ENCODE results near the gene TRIM65. TPM values are rescaled to one million over a fixed set of nuclear protein-coding genes. Genes with fewer than 3 reads are reported as not detected.

The TRIM65 gene
- total and polyA plus RNA-seq, 2 experiments from 2014 or later = 13.8 to 54.0 TPM

DNA sequence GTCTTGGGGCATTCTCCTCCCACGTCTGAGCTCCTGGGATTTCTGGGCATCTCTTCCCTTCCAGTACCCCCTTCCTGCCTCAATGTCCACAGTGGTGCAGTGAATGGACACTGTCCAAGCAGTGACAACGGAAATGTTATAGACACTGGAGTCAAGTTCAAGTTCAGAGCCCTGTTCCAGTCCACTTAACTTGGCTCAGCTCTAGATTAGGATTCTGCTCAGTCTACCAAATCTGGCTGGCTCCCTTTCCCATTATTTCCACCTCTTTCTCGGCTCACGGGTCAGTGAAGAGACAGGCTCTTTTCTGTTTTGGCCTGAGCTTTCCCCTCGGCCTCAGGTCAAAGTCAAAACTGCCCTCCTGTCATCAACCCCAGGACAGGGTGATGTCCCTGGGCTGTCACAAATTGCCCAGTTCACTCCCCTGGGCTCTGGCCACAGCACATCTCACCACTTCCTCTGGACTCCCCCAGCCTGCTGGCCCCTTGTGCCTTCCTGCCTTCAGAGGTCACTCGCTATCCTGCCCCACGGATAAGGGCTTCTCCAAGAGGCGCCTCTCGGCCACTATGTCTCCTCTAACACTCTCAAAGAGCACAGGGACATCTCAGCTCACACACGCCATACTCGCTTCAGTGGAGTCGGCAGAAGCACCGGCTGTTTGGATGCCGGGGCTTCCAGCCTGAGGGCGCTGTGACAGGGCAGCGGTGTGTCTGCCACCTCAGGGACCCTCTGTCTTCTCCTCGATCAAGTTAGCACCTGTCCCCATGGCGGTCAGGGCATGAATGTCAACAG, 25.6 kb upstream of the TRIM65 start:
- Mint-ChIP-seq H3K9me3 (no peaks in the 10 kb centered on the region), H3K36me3 (ENCODE audit: low read depth) (peaks cover 7% of the 10 kb centered on the region), H3K27me3 (ENCODE audit: insufficient read depth, low read depth, poor library complexity) (peaks cover 11% of the 10 kb centered on the region), H3K27ac (no peak overlapping the region), H3K4me3 (no peak overlapping the region), H3K4me1 (no peaks in the 10 kb centered on the region)
- Histone ChIP-seq H3F3A (replicated peaks; ENCODE audit: low read depth) (no peaks in the 10 kb centered on the region), H3K4me3 (no peak overlapping the region), H2AFZ (no peak overlapping the region), H3K4me1 (ENCODE audit: insufficient read depth) (no peaks in the 10 kb centered on the region), H4K20me1 (replicated peaks; ENCODE audit: insufficient read depth) (no peaks in the 10 kb centered on the region), H3K9me2 (ENCODE audit: insufficient read depth) (no peaks in the 10 kb centered on the region), H3K79me2 (replicated peaks; ENCODE audit: insufficient read depth) (no peaks in the 10 kb centered on the region), H3K27ac (ENCODE audit: low read depth) (no peak overlapping the region), H3K27me3 (ENCODE audit: insufficient read depth) (no peaks in the 10 kb centered on the region), H3K4me2 (no peak overlapping the region), H3K36me3 (ENCODE audit: insufficient read depth) (no peaks in the 10 kb centered on the region)
- TF ChIP-seq CTCF (conservative IDR thresholded peaks at IDR 0.05; ENCODE audit: low read depth in 2 of 2) = no peak
- no peak for TF ChIP-seq JUNB (IDR thresholded peaks at IDR 0.05; ENCODE audit: unreplicated experiment)
- TF ChIP-seq CREB1 (CRISPR knock-in tag; IDR thresholded peaks at IDR 0.05; ENCODE audit: low read depth) = no peak
- TF ChIP-seq EZH2phosphoT487 (IDR thresholded peaks at IDR 0.05; ENCODE audit: unreplicated experiment) = no peak
- TF ChIP-seq, protein P1, sequence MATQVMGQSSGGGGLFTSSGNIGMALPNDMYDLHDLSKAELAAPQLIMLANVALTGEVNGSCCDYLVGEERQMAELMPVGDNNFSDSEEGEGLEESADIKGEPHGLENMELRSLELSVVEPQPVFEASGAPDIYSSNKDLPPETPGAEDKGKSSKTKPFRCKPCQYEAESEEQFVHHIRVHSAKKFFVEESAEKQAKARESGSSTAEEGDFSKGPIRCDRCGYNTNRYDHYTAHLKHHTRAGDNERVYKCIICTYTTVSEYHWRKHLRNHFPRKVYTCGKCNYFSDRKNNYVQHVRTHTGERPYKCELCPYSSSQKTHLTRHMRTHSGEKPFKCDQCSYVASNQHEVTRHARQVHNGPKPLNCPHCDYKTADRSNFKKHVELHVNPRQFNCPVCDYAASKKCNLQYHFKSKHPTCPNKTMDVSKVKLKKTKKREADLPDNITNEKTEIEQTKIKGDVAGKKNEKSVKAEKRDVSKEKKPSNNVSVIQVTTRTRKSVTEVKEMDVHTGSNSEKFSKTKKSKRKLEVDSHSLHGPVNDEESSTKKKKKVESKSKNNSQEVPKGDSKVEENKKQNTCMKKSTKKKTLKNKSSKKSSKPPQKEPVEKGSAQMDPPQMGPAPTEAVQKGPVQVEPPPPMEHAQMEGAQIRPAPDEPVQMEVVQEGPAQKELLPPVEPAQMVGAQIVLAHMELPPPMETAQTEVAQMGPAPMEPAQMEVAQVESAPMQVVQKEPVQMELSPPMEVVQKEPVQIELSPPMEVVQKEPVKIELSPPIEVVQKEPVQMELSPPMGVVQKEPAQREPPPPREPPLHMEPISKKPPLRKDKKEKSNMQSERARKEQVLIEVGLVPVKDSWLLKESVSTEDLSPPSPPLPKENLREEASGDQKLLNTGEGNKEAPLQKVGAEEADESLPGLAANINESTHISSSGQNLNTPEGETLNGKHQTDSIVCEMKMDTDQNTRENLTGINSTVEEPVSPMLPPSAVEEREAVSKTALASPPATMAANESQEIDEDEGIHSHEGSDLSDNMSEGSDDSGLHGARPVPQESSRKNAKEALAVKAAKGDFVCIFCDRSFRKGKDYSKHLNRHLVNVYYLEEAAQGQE (IDR thresholded peaks at IDR 0.05; ENCODE audit: unreplicated experiment) = no peak
- no peak for TF ChIP-seq ZNF462 (CRISPR knock-in tag; IDR thresholded peaks at IDR 0.05)
- no peak for TF ChIP-seq STAT1 (IDR thresholded peaks at IDR 0.05; ENCODE audit: unreplicated experiment)
- TF ChIP-seq ZNF331 (CRISPR knock-in tag; IDR thresholded peaks at IDR 0.05; ENCODE audit: low read depth) = no peak
- no peak for TF ChIP-seq ZNF114 (CRISPR knock-in tag; IDR thresholded peaks at IDR 0.05)
- TF ChIP-seq, protein P2, sequence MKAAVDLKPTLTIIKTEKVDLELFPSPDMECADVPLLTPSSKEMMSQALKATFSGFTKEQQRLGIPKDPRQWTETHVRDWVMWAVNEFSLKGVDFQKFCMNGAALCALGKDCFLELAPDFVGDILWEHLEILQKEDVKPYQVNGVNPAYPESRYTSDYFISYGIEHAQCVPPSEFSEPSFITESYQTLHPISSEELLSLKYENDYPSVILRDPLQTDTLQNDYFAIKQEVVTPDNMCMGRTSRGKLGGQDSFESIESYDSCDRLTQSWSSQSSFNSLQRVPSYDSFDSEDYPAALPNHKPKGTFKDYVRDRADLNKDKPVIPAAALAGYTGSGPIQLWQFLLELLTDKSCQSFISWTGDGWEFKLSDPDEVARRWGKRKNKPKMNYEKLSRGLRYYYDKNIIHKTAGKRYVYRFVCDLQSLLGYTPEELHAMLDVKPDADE (IDR thresholded peaks at IDR 0.05) = no peak
- TF ChIP-seq POLR2AphosphoS5 (IDR thresholded peaks at IDR 0.05; ENCODE audit: low read depth) = no peak
- no peak for TF ChIP-seq NANOG (IDR thresholded peaks at IDR 0.05; ENCODE audit: borderline replicate concordance)
- no peak for TF ChIP-seq EZH2 (IDR thresholded peaks at IDR 0.05; ENCODE audit: low read depth, unreplicated experiment)
- DNase-seq (ENCODE audit: low spot score) (no peak), ATAC-seq (no peak)
